Stimulated activated CD4-positive, alpha-beta T cell treated with anti-CD3 and anti-CD28 coated beads, Interleukin-15, amount 100 ng/mL, for 1 hour (primary cell): ENCODE results near the gene NPM1.

Experiments used
- DNase-seq, 2 donors: peaks; one replicate each; pipeline ENCODE4 v3.0.0-alpha.2; 2020; ENCODE audit warnings: low read depth in 1 of 2, low spot score in 1 of 2

Gene NPM1

DNA sequence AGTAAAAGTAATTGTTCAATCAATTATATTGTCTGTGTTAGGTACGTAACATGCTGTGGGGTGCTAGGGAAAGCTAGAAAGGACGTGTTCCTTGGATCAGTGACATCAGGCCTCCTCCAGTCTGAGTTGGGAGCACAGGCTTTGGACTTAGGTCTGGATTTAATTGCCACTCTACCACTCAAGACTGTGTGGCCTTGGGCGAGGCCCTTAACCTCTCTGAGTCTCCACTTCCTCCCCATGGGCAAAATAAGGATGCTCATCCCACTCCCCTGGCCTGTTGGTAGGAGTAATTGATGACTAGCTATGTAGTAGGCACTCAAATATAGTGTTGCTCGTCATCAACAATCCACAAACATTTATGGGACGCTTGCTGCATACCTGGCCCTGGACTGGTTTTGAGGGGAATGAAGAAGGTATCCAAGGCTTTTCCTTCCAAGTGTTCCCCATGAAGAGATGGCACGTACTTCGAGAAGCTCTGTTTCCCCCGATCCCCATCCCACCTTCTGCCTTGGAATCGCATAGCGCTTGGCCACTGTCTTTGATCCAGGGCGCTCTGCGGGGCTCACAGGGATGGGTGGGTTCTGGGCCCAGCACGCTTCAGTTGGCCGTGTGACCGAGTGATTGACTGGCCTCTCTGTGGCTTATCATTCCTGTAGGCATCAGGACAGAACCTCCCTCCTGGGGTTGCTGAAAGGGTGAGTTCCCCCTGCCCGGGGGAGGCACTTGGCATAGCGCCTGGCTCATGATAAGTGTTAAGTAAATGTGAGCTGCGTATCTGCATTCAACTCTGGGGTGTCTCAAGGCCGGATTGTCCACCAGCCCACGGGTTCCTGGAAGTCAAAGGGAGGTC lies 39.9 kb downstream of the NPM1 start:
- DNase-seq = no peak

DNA sequence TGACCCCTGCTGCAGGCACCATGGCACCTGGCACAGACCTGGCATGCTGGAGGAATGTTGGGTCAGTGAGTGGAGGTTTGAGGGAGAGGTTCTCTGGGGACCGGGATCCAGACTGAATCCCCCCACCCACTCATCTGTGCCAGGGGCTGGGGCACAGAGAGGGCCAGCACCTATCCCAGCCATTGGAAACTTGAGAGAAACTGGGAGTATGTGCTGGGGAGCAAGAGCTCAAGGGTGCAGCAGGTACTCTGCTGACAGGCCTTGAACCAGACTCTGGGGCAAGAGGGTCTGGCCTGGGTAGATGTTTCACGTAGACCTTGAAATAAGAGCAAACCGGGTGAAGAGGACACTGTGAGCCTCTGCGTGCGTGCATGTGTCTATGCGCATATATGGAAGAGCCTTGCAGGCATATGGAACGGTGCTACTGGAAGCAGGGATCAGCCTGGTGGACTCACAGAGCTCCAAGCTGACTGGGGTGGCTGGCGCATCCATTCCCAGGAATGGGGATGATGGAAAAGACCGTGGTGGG lies 40.6 kb downstream of the NPM1 start:
- no peak for DNase-seq

DNA sequence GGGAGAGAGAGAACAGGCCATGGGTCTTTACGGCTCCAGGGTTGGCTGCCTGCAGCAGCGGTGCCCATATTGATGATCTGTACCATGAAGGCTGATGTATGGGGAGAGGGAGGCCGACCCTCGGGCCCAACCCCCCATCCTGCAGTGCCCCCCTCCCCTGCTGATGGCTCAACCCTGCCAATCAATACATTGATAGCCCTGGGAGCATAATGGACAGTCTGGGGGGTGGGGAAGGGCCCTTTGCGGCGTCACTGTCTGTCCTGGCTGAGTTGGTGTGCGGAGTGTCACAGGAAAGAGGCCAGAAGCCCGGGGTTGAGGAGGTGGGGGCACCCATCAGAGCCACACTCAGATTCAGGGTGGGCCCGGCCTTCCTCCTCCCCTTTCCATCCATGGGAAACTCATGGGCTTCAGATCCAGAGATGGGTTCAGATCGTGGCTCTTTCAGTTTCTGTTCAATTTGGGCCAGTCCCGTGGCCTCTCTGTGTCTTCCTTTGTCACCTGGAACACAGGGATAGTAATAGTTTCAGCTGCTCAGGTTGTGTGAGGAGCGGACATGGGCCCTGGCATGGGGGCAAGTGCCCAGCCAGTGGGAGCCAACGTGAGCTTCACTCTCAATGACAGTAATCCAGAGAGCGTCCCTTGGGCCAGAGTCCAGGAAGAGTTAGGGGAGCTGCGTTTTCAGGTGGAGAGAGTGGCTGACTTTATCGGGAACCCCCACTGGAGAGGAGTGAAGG lies 41.3 kb downstream of the NPM1 start:
- DNase-seq = no peak

DNA sequence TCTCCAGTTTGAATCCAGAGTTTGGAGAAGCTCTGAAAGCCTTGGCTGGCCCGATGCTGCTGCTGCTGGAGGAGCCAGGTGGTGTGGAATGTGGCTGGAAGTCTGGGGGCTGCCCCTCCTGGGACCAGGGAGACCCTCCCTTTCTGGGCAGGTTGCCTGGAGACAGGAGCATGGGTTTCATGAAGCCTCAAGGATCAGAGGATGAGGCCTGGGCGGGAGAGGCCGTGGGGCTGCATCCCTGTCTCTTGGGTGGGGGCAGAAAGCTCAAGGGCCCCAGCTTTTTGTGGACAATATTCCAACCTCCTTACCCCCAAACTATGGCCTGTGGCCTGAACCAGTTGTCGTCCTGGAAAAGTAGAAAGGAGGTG lies 41.9 kb downstream of the NPM1 start:
- DNase-seq = no peak

DNA sequence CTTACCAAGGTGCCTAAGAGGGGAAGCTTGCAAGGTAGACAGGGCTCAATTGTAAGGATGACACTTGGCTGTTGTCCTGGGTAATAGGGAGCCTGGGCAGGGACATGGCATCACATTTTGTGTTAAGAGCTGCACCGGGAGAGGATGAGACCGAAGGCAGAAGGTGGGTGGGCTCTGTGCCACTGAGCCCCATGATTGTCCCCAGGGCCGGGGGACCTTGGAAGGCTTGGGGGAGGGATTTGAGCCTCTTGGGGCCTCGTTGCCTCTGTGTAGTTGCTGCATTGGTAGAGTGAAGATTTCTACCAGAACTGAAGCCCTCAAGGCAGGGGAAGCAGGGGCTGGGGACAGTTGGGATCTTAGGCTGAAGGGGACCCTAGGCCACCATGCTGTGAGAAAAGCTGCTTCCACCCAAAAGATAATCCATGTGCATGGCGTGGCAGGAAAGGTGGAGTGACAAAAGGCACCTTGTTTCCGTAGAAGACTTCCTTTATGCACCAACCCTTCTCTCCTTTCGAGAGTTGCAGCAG lies 43.7 kb downstream of the NPM1 start:
- DNase-seq = no peak

DNA sequence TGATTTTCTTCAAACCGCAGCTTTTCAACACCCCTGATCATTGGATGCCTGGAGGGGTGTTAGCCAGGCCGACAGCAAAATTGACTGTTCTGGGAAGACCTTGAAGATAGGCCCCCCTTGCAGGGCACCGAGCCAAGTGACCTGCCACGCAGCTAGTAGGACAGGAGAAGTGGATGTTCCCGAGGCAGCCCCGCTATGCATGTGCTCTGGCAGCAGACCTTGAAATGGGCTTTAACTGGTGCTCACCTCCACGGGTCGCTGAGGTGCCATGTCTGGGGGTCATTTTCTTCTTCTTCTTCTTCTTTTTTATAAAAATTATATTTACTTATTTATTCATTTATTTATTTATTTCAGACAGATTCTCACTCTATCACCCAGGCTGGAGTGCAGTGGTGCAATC lies 44.4 kb downstream of the NPM1 start:
- no peak for DNase-seq

DNA sequence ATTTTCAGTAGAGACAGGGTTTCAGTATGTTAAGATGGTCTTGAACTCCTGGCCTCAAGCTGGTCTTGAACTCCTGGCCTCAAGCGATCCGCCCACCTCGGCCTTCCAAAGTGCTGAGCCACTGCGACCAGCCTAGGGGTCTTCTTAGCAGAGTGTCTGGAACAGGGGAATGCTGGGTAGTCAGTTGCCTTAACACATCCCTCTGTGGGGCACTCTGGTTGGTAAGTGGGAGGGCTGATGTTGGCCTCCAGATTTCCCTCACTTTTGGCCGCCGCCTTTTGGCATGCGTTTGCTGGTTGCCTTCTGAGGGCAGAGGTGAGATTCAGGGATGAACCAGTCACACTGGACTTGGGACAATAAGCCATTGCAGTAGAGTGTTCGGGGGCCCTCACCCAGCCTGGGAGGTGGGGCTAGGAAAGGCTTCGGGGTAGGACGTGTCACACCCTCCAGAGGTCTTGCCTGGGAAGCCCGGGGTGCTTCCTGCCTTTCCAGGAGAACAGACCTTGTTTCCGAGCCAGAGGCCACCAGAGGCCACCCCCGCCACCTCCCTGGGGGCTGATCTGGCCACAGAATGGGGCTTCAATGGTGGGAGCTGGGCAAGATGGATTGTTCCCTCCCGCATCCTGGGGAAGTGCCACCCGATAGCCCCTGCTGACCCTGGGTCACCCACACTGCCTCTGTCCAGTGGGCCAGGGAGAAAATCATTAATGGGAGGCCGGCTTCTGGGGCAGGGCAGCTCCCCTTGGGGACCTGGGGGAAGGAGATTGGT lies 45.1 kb downstream of the NPM1 start:
- no peak for DNase-seq

DNA sequence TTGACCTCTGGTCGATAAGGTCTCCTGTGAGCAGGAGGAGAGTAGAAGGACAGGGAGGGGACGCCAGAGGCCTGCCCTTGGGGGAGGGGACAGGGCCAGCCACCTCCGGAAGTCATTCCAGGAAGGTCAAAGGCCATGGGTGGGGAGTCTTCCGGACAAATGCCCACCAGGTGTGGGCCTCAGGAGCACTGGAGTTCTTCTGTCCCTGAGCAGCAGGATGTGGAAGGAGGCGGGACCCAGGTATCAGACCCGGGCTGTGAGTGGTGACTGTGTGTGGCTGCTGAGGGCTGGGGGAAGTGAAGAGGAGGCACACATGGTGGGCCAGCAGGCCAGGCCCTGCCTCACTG lies 45.7 kb downstream of the NPM1 start:
- DNase-seq = no peak

DNA sequence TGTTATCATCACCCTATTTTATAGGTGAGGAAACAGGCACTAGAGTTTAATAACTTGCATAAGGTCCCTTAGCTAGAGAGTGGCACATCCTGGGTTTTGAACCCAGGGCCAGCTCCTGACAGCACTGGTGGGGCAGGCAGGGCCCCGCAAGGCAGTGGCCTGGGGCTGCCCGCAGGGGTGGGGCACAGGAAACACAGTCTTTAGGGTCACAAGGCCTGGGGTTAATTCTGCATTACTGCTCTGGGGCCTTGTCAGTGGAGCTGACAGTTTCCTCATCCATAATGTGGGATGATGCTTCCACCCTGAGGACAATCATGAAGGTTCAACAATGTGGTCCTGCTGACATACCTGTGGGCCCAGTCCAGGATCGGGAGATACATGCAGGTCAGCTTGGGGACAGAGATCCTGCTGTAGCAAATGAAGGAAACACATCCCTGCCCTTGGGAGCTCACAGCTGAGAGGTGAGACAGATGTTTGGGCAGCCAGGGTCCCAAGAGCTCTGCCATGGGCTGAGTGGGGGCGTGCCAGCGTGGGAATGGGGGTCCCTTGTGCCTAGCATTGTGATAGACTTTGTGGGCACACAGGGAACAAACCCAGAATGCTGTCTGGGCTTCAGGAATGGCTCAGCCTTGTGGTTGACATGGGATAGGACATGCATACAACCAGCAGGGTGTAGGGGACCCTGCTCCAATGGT lies 46.5 kb downstream of the NPM1 start:
- DNase-seq = no peak

DNA sequence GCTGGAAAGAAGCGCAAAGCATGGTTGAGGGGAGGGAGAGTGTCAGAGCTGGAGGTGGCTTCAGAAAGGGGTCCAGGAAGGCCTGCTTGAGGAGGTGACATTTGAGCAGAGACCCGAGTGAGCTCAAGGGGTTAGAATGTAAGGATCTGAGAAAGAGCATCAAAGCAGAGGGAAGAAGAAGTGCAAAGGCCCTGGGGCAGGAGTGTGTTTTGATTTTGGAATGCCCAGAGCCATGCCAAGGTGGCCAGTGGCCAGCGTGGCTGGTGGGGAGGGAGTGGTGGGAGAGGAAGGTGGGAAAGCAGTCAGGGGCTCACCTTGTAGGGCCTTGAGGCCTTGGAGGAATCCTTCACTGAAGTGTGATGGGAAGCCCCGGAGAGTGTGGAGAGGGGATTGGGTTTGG lies 47.2 kb downstream of the NPM1 start:
- no peak for DNase-seq

DNA sequence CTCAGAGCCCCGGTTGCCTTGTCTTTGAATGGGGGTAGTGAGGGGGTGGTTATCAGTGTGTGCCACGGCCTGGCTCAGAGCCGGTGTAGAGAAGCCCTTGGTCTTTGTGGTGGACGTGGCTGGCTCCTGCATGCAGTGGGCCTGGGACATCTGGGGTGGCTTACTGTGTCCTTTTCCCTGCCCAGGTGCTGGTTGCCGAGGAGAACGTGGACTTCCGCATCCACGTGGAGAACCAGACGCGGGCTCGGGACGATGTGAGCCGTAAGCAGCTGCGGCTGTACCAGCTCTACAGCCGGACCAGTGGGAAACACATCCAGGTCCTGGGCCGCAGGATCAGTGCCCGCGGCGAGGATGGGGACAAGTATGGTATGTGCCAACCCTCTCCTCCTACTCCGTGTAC lies 48.3 kb downstream of the NPM1 start:
- no peak for DNase-seq

DNA sequence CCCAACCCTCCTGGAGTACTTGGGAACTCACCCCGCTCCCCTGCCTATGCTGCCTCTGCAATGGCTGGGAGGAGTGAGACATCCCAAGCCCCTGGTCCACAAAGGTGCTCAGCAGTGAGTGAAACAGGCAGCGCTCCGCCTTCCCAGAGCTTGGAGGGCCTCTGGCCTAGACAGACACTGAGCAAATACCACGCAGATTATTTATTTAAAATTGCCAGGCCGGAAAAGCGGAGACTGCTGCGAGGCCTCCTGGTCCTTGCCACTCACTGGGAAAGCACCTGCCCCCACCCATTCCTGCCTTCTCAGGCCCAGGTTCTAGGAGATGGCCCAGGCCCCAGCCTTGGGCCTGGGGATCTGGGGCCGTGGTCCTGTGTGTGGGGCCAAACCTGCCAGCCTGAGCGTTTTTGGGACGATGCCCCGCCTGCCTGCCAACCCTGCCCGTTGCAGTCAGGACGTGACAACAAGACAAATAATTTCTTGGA lies 49.2 kb downstream of the NPM1 start:
- DNase-seq = no peak

DNA sequence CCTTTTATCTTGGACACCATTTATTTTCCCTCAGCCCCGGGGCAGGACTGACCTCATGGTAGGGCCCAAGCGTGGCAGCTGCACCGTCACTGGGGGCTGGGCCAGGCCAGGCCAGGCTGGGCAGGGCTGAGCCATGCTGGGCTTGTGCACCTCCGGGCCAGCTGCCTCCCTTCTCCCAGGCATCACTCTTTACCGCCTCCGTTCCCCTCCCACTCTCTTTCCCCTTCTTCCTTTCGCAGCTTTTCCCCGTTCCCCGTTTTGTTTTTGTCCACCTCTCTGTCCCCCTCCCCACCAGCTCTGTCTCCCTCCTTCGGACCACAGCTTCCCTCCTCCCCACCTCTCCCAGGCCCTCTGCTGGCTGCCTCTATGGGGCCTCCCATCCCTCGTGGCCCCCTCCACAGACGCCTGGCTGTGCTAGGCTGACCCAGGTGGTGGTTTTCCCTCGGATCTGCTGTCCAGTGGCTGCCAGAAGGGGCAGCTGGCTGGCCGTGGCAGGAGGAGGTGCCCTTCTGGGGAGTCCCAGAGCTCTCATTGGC lies 49.7 kb downstream of the NPM1 start:
- no peak for DNase-seq

DNA sequence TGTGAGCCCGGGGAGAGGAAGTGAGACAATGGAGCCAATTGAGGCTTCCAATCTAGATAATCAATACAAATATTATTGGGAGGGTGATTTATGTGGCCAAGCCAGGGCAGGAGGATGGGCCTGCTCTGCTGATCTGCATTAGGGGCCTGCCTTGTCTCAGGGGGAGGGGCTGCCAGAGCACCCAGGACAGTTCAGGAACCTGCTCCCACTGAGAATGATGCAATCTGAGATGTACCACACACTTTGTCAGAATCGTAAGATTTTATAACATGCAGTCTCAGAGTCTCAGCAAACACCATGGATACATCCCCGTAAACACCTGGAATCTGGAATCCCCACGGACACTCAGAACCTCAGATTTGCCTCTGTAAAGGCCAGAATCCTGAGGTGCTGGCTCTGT lies 51.1 kb downstream of the NPM1 start:
- no peak for DNase-seq

DNA sequence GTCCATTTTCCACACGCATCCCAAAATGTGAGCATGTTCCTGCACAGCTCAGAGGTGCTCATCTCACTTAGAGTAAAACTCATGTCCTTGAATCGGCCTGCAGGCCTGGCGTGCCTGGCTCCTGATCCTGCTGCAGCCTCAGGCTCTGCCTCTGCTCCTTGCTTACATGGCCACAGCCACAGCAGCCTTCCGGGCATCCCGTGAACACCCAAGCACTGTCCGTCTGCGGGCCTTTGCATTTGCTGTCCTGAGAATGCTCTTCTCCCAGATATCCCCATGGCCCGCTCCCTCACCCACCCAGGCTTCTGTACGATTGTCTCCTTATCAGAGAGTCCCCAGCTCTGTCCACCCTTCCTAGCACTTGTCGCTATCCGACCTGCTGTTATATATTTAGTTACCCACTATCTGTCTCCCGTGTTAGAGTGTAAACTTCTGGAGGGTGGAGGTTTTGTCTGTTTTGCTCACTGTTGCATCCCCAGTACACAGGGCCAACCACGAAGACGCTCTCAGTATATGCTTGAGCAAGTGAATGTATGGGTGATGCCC lies 53.7 kb downstream of the NPM1 start:
- DNase-seq = no peak

DNA sequence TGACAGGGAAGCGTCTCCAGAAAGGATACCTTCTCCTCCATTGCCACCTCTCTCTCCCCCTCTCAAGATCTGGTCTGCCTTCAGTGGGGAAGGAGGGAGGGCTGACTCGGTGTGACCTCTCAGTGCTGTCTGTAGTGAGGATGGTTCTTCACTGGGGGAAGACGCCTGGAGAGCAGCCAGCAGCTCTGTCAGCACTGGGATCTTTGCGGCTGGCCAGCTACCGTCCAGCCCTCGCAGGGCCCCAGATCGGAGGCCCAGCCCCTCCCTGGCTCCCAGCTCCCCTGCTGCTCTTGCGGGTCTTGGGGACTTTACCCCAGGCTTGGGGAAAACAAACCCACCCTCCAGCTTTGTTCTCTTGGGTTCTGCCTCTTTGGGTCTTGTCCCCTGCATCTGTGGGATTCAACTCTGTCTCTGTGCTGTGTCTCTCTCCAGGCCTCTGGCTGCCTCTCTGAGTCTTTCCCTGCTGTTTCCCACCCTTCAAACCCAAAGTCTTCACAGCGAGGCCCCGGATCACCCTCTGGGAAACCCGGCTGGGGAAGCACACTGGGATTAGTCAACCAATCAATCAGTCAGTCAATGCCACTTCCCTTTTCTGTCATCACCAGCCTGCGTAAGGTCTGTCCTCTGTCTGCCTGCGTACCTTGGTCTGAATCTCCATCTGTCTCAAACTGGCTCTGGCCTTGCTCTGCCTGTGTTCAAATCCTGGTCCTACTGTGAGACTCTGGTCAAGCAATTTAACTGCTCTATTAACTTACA lies 54.8 kb downstream of the NPM1 start:
- no peak for DNase-seq

DNA sequence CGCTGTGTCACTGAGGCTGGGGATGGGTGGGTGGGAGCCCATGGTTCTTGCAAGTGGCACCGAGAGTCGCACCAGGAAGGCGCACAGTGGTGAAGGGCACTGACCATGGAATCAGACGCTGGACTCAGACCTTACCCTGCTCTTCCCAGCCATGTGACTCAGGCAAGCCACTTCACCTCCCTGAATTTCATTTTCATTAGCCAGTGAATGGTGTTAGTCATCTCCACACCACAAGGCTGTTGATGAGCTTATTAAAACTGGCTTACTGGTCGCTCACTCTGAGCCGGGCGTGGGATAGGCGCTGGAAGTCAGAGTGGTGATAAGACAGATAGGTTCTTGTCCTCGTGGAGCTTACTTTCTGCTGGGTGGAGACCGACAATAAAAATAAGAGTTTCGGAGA lies 56.9 kb downstream of the NPM1 start:
- no peak for DNase-seq

DNA sequence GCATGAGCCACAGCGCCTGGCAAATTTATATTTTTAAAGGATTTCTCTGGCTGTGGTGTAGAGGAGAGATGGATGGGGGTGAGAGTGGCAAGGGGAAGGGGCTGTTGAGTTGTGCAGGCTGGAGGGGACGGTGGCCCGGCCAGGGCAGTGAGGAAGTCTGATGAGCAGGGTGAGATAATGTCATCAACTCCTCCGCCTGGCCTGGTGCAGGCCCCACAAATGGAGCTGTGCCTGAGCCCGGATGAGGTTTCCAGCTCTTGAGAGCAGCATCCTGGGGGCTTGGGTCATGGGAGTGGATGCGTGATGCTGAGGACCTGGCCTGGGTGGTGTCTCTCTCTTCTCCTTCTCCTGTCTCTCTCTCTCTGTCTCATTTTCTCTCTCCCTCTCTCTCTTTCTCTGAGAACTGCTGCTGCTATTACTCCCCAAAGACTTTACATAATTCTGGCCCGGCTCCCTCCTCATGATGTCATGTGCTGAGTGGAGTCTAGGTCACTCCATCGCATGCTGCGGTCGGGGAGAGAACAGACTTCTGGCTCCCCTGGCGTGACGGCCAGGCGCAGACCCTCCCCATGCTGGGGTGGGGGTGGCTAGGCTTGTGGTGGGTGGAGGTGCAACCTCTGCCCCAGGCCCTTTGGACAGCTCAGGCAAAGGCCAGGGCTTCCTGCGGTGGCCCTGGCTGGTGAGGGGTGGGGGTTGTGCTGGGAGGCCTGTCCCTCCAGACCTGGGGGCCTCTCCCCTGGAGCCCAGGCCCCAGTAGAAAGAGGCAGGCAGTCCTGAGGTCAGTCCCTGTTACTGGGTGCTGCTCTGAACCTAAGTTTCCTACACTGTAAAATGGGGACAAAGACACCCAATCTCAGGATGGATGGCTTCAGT lies 58.2 kb downstream of the NPM1 start:
- no peak for DNase-seq

DNA sequence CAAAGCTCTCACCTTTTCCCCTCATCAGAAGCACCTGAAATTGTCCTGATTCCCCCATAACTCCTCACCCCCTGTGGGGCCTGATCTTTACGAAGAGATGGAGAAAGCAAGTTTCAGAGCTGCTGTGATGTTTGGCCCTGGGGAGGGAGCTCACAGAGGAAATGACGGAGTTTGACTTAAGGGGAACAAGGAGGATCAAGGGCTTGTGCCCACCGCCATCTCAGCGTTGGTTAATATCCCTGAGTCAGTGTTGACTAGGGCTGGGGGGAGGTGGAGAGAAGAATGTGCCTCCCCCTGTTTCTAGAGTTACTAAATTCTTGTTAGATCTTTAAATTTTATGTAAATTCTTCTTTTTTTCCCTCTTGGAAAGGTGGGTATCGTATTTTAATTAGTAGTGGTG lies 59.6 kb downstream of the NPM1 start:
- no peak for DNase-seq
